ENCODE data around the gene PODNL1. TPM values are rescaled to one million over a fixed set of nuclear protein-coding genes. Genes with fewer than 3 reads are reported as not detected.
A peak's percentile ranks its signal among the peaks of the same experiment; 100 is the strongest.

The PODNL1 gene
- total RNA-seq, 6 experiments from 2014 or later = 10.1 to 13.7 (median 12.2) TPM

DNA sequence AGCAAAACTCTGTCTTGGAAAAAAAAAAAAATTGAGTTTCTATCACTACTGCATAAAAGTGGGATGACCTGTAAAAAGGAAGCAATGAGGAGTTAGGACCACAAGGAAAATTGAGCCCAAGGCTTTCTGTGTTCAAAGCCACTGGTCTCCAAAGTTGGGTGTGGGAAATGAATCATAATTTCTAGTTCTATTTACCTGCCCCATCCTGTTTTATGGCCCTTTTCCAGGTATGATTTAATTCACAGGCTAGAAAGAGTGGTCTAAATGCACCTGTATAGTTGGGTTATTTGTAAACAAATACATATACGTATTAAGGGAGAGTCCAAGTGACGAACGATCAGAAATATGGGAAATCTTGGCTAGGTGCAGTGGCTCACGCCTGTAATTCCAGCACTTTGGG, 8.2 kb upstream of the PODNL1 start:
- TF ChIP-seq, protein P1, sequence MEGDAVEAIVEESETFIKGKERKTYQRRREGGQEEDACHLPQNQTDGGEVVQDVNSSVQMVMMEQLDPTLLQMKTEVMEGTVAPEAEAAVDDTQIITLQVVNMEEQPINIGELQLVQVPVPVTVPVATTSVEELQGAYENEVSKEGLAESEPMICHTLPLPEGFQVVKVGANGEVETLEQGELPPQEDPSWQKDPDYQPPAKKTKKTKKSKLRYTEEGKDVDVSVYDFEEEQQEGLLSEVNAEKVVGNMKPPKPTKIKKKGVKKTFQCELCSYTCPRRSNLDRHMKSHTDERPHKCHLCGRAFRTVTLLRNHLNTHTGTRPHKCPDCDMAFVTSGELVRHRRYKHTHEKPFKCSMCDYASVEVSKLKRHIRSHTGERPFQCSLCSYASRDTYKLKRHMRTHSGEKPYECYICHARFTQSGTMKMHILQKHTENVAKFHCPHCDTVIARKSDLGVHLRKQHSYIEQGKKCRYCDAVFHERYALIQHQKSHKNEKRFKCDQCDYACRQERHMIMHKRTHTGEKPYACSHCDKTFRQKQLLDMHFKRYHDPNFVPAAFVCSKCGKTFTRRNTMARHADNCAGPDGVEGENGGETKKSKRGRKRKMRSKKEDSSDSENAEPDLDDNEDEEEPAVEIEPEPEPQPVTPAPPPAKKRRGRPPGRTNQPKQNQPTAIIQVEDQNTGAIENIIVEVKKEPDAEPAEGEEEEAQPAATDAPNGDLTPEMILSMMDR (IDR thresholded peaks at IDR 0.05) = no peak
- no peak for DNase-seq
- H3K4me1 Mint-ChIP-seq (ENCODE audit: low read depth) = no peaks in the 10 kb centered on the region; the same call in 1 of the 2 replicates
- no peak overlapping the region for H3K4me3 Mint-ChIP-seq
- H3K9me3 Mint-ChIP-seq = no peaks in the 10 kb centered on the region
- H3K27me3 Mint-ChIP-seq (ENCODE audit: insufficient read depth) = peaks cover 2% of the 10 kb centered on the region; the same call in 1 of the 2 replicates
- no peak overlapping the region for H3K27ac Mint-ChIP-seq
- no peaks in the 10 kb centered on the region for H3K36me3 Mint-ChIP-seq (ENCODE audit: low read depth)

DNA sequence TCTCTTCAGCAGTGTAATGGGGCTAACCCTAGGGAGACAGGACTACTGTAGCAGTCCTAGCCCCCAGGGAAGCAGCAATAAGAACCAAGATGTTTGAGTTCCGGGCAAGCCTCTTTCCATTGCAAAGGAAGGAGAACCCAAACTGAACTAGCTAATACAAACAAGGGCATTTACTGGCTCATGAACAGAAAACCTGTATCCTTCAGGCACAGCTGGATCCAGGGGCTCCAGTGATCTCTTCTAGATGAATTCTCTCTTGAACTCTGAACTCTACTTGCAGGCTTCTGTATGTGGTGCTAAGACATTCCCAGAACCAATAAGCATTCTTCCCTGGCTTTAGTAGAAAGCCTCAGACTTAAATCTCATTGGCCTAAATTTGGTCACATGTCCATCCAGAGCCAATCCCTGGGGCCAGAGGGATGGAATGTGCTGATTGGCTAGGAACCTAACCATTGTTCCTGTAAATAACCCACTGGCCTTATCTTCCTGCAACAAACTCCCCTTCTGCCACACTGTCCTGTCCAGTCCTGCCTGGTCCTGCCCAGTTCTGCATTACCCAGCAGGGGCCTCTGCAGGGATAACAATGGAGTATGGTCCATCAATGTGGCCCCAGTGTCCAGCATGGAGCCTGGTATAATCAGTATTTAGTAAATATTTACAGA, 3.9 kb upstream of the PODNL1 start:
- no peak for DNase-seq

DNA sequence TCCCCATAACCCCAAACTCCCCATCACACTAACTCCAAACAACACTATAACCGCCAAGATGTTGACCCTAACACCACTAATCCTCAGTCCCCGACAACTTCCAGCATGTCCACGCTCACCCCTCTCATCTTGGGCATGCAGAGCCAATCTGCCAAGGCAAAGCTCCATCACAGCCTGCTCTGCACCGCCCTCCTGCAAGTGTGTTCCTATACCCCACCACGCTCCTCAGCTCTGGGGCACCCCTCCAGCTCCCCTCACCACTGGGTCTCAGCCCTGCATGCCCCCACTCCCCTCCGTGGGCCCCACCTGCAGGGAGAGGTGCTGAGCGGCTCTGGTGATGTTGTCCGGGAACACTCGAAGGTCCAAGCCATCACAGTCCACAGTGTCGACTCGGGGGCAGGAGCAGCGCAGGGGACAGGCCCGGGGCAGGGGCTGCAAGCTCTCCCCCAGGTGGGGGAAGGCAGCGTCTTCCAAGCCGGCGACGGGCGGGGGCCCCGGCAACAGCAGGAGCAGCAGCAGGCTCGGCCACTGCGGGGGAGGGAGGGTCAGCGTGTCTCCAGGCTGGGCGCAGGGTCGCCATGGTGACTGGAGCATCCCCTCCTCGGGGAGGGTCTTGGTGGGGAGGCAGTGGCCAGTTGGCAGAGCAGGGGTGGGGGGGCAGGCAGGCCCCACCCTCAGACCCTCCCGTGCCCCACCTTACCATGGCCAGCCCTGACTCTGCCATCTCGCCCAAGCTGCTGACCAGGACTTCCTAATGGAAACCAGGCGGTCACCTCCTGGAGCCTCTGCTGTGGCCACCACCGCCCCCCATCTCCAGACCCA, 527 bp downstream of the PODNL1 start:
- Mint-ChIP-seq H3K36me3 (ENCODE audit: low read depth) (no peaks in the 10 kb centered on the region), H3K4me1 (ENCODE audit: low read depth) (peaks cover 11% of the 10 kb centered on the region), H3K4me3 (peak overlapping the region; percentile 74), H3K27me3 (ENCODE audit: insufficient read depth) (peaks cover 3% of the 10 kb centered on the region; the same call in 1 of the 2 replicates), H3K9me3 (no peaks in the 10 kb centered on the region), H3K27ac (peak overlapping the region; percentile 56; the same call in 1 of the 2 replicates)
- TF ChIP-seq, protein P1 (IDR thresholded peaks at IDR 0.05) = no peak
- DNase-seq = no peak

More for the DNA sequence above, 3.9 kb upstream of the PODNL1 start:
- Mint-ChIP-seq H3K27me3 (ENCODE audit: insufficient read depth) (peaks cover 3% of the 10 kb centered on the region; the same call in 1 of the 2 replicates), H3K4me1 (ENCODE audit: low read depth) (peaks cover 10% of the 10 kb centered on the region), H3K27ac (no peak overlapping the region), H3K36me3 (ENCODE audit: low read depth) (no peaks in the 10 kb centered on the region), H3K4me3 (no peak overlapping the region), H3K9me3 (no peaks in the 10 kb centered on the region)
- TF ChIP-seq, protein P1 (IDR thresholded peaks at IDR 0.05) = no peak

DNA sequence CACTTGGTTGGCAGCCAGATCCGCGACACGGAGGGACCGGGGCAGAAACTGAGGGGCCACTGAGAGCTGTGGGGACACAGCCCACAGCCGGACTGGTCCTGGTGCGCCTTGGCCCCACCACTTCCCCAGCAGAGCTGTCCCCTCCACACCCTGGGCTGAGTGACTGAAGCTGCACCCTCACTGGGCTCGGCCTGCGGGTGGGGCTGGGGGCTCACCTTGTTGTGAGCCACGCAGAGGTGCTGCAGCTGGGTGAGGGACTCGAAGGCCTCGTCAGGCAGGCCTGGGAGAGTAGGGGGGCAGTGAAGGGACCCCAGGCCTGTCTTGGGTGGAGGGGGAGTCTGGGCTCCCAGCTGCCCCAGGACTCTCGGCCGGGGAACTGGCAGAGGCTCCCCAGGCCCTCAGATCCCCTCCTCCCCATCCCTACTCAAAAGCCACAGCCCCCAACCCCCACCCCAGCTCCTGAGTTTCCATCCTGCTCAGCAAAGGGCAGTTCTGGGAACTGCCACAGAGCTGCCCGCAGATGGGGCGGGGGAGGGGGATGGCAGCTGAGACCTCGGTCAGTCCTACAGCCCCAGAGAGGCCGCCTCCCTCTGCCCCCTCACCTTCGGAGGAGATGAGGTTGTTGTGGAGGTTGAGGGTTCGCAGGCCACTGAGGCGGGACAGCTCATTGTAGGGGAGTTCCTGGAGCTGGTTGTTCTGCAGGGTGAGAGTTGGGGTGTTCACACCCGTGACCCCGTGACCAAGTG, 2.3 kb downstream of the PODNL1 start:
- no peak overlapping the region for H3K27ac Mint-ChIP-seq
- TF ChIP-seq, protein P1 (IDR thresholded peaks at IDR 0.05) = no peak
- no peak overlapping the region for H3K4me3 Mint-ChIP-seq

DNA sequence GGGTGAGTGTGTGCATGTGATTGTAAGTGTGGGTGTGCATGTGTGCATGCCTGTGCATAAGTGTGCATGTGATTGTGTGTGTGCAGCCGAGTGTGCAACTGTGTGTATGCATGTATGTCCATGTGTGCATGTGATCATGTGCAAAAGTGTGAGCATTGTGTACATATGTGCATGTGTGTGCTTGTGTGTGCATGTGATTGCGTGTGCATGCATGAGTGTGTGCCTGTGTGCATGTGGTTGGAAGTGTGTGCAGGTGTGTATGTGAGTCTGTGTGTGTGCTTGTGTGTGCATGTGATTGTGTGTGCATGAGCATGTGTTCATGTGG, 3.5 kb downstream of the PODNL1 start:
- H3K27ac Mint-ChIP-seq = no peak overlapping the region
- no peaks in the 10 kb centered on the region for H3K27me3 Mint-ChIP-seq (ENCODE audit: insufficient read depth)
- H3K4me3 Mint-ChIP-seq = no peak overlapping the region
- H3K36me3 Mint-ChIP-seq (ENCODE audit: low read depth) = no peaks in the 10 kb centered on the region
- no peak for DNase-seq
- TF ChIP-seq, protein P1 (IDR thresholded peaks at IDR 0.05) = no peak
- H3K4me1 Mint-ChIP-seq (ENCODE audit: low read depth) = peaks cover 11% of the 10 kb centered on the region
- no peaks in the 10 kb centered on the region for H3K9me3 Mint-ChIP-seq

More for the DNA sequence above, 2.3 kb downstream of the PODNL1 start:
- Mint-ChIP-seq H3K36me3 (ENCODE audit: low read depth) (no peaks in the 10 kb centered on the region), H3K4me1 (ENCODE audit: low read depth) (peaks cover 11% of the 10 kb centered on the region), H3K27me3 (ENCODE audit: insufficient read depth) (no peaks in the 10 kb centered on the region), H3K9me3 (no peaks in the 10 kb centered on the region)
- DNase-seq = no peak

Measured in HFFc6 (cell line).